SJSA1 (cell line): ENCODE data around the gene SELP. TPM values are rescaled to one million over a fixed set of nuclear protein-coding genes. Genes with fewer than 3 reads are reported as not detected.

Experiments used
- DNase-seq, 2 experiments: peaks; one replicate each; pipeline ENCODE4 v3.0.0-alpha.2; 2015 to 2020; ENCODE audit warnings: low spot score in 2 of 2, low read depth in 1 of 2
- H3K27ac ChIP-seq: fragments of 250-450 bp; sonication (Bioruptor Pico); 2 replicates; pipeline ENCODE4 v1.5.1; 2020; ENCODE audit warnings: mild to moderate bottlenecking, moderate library complexity
- H3K27me3 ChIP-seq: fragments of 250-450 bp; sonication (Bioruptor Pico); replicated peaks from 2 replicates; pipeline ENCODE4 v1.5.1; 2020; ENCODE audit warnings: mild to moderate bottlenecking, moderate library complexity
- H3K36me3 ChIP-seq: fragments of 250-450 bp; sonication (Bioruptor Pico); 2 replicates; pipeline ENCODE4 v1.5.1; 2020; ENCODE audit warnings: mild to moderate bottlenecking
- H3K4me1 ChIP-seq: fragments of 250-450 bp; sonication (Bioruptor Pico); replicated peaks from 2 replicates; pipeline ENCODE4 v1.6.1; 2021; ENCODE audit warnings: mild to moderate bottlenecking
- H3K4me3 ChIP-seq: fragments of 250-450 bp; sonication (Bioruptor Pico); 2 replicates; pipeline ENCODE4 v1.5.1; 2020; ENCODE audit warnings: mild to moderate bottlenecking
- H3K9me3 ChIP-seq: fragments of 250-450 bp; sonication (Bioruptor Pico); replicated peaks from 2 replicates; pipeline ENCODE4 v1.5.1; 2020; ENCODE audit warnings: mild to moderate bottlenecking
- total RNA-seq: library from RNA; depleted of rRNA; stranded (reverse); fragments of >200 nt; shearing (Covaris generic); gene quantifications from 2 replicates; pipeline ENCODE4 v1.2.3, GENCODE V29; 2014; rRNA removed

The SELP gene
- total RNA-seq, 1 experiment from 2014 or later: not detected

DNA sequence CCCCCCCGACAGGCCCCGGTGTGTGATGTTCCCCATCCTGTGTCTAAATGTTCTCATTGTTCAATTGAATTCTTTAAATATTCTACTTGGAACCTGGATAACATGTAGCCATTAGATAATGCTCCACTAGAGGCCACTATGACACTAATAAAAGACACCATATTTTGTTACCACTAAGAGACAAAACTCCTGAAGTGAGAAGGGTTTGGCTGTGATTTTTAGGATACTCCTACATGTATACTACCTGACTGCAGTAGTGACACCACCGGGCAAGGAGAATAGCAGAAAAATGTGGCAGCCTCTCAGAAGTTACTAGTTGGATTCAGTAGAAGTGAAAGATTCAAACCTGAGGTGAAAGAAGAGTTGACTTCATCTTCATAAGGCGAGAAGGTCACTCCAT lies 79.6 kb downstream of the SELP start:
- Histone ChIP-seq H3K4me3 (no peak overlapping the region), H3K9me3 (no peaks in the 10 kb centered on the region), H3K4me1 (no peaks in the 10 kb centered on the region), H3K27me3 (peaks cover 8% of the 10 kb centered on the region; the same call in 1 of the 2 replicates), H3K36me3 (no peaks in the 10 kb centered on the region), H3K27ac (no peak overlapping the region)
- DNase-seq: peak in 1 of 2 experiments; percentile 9

DNA sequence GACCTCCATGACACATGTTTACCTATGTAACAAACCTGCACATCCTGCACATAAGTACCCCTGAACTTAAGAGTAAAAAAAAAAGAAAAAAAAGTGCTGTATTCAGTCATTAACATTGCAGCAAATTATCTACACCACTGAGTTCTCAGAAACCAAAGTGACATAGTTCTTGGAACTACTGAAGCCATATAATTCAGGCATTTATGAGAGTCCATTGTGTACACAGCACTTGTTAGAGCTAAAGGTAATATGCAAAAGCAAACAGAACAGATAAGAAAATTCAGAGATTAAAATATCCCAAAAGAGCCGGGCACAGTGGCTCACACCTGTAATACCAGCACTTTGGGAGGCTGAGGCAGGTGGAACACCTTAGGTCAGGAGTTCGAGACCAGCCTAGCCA lies 81.6 kb downstream of the SELP start:
- no peak for DNase-seq
- Histone ChIP-seq H3K4me1 (no peaks in the 10 kb centered on the region), H3K36me3 (no peaks in the 10 kb centered on the region), H3K27me3 (peaks cover 8% of the 10 kb centered on the region; the same call in 1 of the 2 replicates), H3K27ac (no peak overlapping the region), H3K4me3 (no peak overlapping the region), H3K9me3 (no peaks in the 10 kb centered on the region)

DNA sequence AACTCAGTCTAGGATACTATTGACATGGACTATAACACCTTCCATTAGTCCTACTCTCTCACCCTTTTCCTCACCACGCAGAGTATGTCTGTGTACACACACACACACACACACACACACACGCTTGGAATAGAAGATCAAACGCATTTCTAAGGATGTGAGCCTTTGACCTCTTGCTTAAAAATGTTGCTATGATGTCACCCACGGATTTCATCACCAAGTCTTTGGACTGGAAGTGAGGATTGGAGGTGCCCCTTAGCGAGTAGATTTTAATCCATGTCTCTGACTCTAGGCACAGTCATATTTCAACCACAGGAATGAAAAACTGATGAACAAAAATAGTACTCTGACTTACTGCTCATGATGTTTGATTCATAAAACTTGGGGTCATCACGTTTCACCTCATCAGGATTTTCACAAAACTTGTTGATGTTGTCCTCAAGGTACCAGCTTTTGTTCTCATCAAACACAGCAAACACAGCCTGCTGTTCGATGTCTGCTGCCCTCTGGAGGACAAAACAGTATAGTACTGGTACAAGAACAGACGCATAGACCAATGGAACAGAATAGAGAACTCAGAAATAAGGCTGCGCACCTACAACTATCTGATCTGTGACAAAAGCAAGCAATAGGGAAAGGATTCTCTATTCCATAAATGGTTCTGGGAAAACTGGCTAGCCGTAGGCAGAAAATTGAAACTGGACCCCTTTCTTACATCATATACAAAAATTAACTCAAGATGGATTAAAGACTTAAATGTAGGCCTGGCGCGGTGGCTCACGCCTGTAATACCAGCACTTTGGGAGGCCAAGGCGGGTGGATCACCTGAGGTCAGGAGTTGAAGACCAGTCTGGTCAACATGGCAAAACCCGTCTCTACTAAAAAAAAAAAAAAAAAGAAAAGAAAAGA lies 83.6 kb downstream of the SELP start:
- H3K4me3 ChIP-seq: no peak overlapping the region
- no peak overlapping the region for H3K27ac ChIP-seq
- DNase-seq: peak; percentile 54 to 59
- H3K36me3 ChIP-seq: no peaks in the 10 kb centered on the region
- no peaks in the 10 kb centered on the region for H3K9me3 ChIP-seq
- H3K27me3 ChIP-seq: 0 out of 2 replicates have a peak, but pooled peaks cover 4% of the 10 kb centered on the region
- no peaks in the 10 kb centered on the region for H3K4me1 ChIP-seq

DNA sequence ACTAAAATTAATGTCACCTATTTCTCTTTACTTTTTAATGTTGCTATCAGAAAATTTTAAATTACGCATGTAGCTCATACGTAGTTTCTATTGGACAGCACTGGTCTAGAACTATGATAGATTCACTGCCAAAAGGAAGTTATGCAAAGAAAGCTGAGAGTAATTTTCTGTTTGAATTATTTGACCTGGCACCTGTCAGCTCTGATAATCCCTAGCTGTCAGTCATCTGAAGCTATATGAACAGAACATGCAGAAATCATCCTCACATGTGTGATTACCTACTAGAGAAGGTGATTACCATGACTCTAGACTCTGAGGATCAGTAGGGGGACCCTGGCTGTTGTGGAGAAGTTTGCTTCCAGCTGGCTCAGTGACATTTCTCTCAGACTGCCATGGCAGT lies 84.5 kb downstream of the SELP start:
- Histone ChIP-seq H3K9me3 (no peaks in the 10 kb centered on the region), H3K36me3 (no peaks in the 10 kb centered on the region), H3K27me3 (0 out of 2 replicates have a peak, but pooled peaks cover under 1% of the 10 kb centered on the region), H3K4me1 (no peaks in the 10 kb centered on the region), H3K27ac (no peak overlapping the region), H3K4me3 (no peak overlapping the region)
- DNase-seq: no peak

DNA sequence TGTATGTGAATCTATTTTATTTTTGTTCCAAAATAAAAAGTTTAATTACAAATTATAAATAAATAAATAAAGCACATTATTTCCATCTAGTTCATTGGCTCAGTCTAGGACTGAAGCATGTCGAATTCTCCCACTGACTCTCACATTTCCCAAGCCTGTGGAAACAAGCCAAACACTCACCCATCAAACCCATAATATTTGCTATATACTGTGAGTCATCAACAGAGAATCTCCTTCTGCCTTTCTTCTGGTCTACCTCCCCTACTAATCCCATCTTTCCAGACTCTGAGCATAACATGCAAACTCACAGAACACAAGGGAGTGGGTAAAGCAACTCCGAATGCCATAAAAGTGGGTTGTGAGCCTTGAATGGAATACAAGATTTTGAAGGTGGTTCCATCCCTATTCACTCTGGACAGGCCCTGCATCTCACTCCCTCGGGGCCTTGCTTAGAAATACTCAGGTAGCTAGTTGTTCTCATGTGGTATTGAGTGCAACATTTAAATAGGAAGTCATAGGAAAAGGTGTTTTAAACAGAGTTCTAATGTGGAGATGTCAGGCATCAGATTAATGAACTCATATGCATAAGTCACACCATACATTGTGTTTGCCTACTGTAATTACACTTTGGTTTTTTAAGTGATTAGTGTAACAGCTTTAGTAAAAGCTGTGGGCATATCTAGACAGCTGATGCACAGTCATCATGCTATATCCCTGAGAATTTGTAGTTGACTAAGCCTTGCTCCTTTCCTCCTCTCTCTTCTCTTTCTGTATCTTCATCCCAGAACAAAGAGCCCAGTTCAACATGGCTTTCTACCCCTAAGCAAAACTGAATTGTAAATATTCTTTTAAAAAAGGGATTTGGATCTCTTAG lies 90.7 kb downstream of the SELP start:
- H3K27ac ChIP-seq: no peak overlapping the region
- no peaks in the 10 kb centered on the region for H3K36me3 ChIP-seq
- H3K9me3 ChIP-seq: no peaks in the 10 kb centered on the region
- no peaks in the 10 kb centered on the region for H3K27me3 ChIP-seq
- peak; percentile 65 to 70 for DNase-seq
- no peak overlapping the region for H3K4me3 ChIP-seq
- H3K4me1 ChIP-seq: peaks cover 11% of the 10 kb centered on the region

Other genes with a start within 250 kb of the SELP start
- 0.16 and 0.72 TPM in 2 replicates for gene CCDC181, start 202.7 kb downstream of the SELP start, total RNA-seq
- gene SLC19A2, start 144.2 kb downstream of the SELP start, total RNA-seq: 10.3 and 13.2 TPM in 2 replicates
- not detected in 2 replicates for gene F5, start 43.6 kb downstream of the SELP start, total RNA-seq
- gene SELL, start 81.5 kb upstream of the SELP start, total RNA-seq: 0.58 TPM in 1 of 2 replicates, not detected in the other
- gene SELE, start 104.0 kb upstream of the SELP start, total RNA-seq: 0.21 and 0.22 TPM in 2 replicates
- gene METTL18, start 164.8 kb upstream of the SELP start, total RNA-seq: 5.3 and 10.1 TPM in 2 replicates